Tibial nerve (tissue), 4 donors: Measurements from ENCODE around the gene DCPS.

Source experiments
- EP300 ChIP-seq, 2 donors: sonication (generic); formaldehyde crosslinking; IDR thresholded peaks; one replicate each; pipeline ENCODE4 v1.6.1; 2017; ENCODE audit warnings: antibody characterized with exemption in 2 of 2, mild to moderate bottlenecking in 1 of 2
- POLR2A ChIP-seq, 2 donors: fragments of 450-650 bp; IDR thresholded peaks; one replicate each; pipeline ENCODE4 v1.6.1; 2017; ENCODE audit warnings: antibody characterized with exemption in 2 of 2, mild to moderate bottlenecking in 2 of 2, moderate library complexity in 2 of 2
- TF ChIP-seq, protein P1 (sequence below), 5 experiments: fragments of 200-600 bp in 3 of 5; fragments of 450-650 bp in 2 of 5; sonication (generic) in 3 of 5; IDR thresholded peaks; one replicate each; pipeline ENCODE4 v1.5.1; 2016 to 2019; ENCODE audit warnings: antibody characterized with exemption in 5 of 5, mild to moderate bottlenecking in 3 of 5, moderate library complexity in 2 of 5

DNA sequence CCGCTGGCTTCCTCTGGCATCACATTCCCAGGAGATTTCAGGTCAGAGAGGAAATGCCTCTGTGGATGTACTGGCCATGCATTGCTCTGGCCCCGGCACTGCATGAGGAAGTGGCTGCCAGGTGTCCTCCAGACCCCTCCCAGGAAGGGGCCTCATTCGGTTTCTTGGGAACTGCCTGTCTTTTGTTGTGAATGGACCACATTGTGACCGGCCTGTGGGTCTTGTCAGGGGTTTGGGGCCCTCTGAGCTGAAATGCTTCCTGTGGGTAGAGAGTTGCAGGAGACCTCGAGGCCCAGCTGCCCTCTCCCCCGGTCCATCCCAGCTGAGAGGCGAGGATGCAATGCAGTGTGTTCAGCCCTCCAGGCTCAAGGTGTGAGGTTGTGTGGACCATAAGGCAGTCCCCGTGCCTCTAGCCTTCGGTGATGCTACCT lies 32.8 kb downstream of the DCPS start:
- TF ChIP-seq POLR2A (IDR thresholded peaks at IDR 0.05) (no peak), EP300 (IDR thresholded peaks at IDR 0.05) (no peak)
- TF ChIP-seq, protein P1, sequence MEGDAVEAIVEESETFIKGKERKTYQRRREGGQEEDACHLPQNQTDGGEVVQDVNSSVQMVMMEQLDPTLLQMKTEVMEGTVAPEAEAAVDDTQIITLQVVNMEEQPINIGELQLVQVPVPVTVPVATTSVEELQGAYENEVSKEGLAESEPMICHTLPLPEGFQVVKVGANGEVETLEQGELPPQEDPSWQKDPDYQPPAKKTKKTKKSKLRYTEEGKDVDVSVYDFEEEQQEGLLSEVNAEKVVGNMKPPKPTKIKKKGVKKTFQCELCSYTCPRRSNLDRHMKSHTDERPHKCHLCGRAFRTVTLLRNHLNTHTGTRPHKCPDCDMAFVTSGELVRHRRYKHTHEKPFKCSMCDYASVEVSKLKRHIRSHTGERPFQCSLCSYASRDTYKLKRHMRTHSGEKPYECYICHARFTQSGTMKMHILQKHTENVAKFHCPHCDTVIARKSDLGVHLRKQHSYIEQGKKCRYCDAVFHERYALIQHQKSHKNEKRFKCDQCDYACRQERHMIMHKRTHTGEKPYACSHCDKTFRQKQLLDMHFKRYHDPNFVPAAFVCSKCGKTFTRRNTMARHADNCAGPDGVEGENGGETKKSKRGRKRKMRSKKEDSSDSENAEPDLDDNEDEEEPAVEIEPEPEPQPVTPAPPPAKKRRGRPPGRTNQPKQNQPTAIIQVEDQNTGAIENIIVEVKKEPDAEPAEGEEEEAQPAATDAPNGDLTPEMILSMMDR (IDR thresholded peaks at IDR 0.05), result no peak
